ENCODE results near the gene CACNA1G. TPM values are rescaled to one million over a fixed set of nuclear protein-coding genes. Genes with fewer than 3 reads are reported as not detected.

The CACNA1G gene
- total RNA-seq, 1 donor from 2014 or later, result not detected

DNA sequence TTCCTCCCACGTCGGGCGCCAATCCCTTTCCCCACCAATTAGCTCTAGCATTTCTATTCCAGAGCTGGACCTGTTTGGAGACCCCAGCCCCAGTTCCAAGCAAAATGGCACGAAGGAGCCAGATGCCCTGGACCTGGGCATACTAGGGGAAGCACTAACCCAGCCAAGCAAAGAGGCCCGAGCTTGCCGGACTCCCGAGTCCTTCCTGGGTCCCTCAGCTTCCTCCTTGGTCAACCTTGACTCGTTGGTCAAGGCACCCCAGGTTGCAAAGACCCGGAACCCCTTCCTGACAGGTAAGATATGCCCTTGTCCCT lies 19.2 kb upstream of the CACNA1G start:
- Histone ChIP-seq H3K4me3 (peak overlapping the region; percentile 63), H3K27me3 (no peaks in the 10 kb centered on the region), H3K36me3 (no peaks in the 10 kb centered on the region), H3K4me1 (peaks cover 21% of the 10 kb centered on the region), H3K27ac (peak overlapping the region; percentile 51), H3K9me3 (no peaks in the 10 kb centered on the region)
- intact Hi-C loops (cut with DNase I), result loop anchor here (10.0 kb wide), 2 partner anchors 143 to 303 kb away; no protein-coding TSS in a partner anchor
- DNase-seq (no peak), ATAC-seq (no peak)
- TF ChIP-seq, protein P1, sequence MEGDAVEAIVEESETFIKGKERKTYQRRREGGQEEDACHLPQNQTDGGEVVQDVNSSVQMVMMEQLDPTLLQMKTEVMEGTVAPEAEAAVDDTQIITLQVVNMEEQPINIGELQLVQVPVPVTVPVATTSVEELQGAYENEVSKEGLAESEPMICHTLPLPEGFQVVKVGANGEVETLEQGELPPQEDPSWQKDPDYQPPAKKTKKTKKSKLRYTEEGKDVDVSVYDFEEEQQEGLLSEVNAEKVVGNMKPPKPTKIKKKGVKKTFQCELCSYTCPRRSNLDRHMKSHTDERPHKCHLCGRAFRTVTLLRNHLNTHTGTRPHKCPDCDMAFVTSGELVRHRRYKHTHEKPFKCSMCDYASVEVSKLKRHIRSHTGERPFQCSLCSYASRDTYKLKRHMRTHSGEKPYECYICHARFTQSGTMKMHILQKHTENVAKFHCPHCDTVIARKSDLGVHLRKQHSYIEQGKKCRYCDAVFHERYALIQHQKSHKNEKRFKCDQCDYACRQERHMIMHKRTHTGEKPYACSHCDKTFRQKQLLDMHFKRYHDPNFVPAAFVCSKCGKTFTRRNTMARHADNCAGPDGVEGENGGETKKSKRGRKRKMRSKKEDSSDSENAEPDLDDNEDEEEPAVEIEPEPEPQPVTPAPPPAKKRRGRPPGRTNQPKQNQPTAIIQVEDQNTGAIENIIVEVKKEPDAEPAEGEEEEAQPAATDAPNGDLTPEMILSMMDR (IDR thresholded peaks at IDR 0.05), result no peak

DNA sequence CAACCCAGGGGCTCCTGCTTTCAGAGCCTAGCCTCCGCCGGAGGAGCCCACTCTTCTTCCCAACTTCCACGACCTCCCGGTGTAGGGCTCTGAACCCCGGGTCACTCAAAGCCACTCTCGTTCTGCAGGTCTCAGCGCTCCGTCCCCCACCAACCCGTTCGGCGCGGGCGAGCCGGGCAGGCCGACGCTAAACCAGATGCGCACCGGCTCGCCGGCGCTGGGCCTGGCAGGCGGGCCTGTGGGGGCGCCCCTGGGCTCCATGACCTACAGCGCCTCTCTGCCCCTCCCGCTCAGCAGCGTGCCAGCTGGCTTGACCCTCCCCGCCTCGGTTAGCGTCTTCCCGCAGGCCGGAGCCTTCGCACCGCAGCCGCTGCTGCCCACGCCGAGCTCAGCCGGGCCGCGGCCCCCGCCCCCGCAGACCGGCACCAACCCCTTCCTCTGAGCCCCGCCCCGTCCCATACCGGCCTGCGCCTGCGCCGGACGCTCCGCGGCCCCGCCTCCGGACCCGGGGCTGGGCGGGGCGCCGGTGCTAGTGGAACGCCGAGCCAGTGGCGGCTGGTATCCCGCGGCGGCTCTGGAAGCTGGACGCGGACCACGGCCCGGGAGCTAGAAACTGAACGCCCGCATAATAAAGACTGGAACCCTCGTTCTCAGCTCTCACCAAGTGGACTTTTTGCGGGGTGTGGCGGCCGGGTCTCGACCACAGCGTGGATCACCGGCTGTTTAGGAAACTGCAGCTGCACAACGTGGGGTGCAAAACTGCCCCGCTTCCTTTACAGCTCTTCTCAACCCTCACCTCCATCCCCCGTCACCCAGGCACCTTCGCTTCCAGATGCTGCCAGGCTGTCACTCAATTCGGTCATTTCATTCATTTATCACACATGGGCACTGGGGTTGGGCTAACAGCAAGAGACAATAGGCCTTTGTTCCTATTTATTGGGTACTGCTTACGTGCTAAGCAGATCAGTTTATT lies 18.5 kb upstream of the CACNA1G start:
- DNase-seq, result peak; percentile 94
- intact Hi-C loops (cut with DNase I), result loop anchor here (10.0 kb wide), 2 partner anchors 143 to 303 kb away; no protein-coding TSS in a partner anchor
- Histone ChIP-seq H3K27me3 (no peaks in the 10 kb centered on the region), H3K4me3 (peak overlapping the region; percentile 63), H3K9me3 (no peaks in the 10 kb centered on the region), H3K27ac (peak overlapping the region; percentile 51), H3K36me3 (no peaks in the 10 kb centered on the region), H3K4me1 (peaks cover 21% of the 10 kb centered on the region)
- TF ChIP-seq, protein P1 (IDR thresholded peaks at IDR 0.05), result peak; percentile 36
- peak; percentile 91 for ATAC-seq

DNA sequence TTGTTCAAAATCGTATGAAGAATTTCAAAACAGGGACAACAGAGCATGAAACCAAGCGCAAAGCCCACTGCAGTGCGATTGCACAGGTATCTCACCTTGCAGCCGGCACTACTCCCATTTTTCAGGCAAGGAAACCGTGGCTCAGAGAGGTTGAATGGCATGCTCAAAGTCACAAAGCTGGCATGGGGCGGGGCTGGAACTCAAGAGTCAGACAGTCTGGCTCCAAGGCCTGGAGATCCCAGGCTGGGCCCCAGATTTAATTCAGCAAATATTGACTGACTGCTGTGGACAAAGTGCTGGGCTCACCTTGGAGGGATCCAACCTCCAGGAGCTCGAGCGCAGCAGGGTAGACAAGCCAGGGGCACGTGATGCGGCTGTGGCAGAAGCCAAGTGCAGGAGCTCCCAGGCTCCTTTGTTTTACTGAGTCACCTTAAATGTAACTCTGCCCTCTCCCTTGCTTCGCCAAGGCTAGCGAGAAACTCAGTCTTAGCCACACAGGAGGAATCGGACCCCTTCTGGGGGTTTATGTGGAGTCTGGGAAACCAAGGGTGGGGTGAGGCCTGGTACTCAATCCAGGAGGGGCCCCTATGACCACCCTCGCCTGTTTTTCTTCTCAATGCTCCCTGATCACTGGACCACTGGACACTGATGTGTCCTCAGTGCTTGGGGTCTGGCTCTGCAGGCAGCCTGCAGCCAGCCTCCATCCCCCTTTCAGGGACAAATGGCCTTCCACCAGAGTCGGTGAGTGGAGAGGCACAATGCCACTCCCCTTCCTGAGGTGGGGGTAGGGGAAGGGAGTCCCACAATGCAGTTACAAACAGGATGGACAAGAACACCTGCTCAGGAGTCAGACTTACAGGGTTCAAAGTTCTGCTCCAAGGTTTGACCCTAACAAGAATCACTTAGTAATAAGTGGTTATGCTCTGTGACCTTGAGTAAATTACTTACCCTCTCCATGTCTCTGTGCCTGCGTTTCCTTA lies 17.4 kb upstream of the CACNA1G start:
- ATAC-seq, result peak; percentile 39
- Histone ChIP-seq H3K27ac (peak overlapping the region; percentile 30), H3K4me1 (peaks cover 21% of the 10 kb centered on the region), H3K4me3 (peak overlapping the region; percentile 63), H3K9me3 (no peaks in the 10 kb centered on the region), H3K36me3 (no peaks in the 10 kb centered on the region), H3K27me3 (no peaks in the 10 kb centered on the region)
- intact Hi-C loops (cut with DNase I), result loop anchor here (10.0 kb wide), 2 partner anchors 142 to 302 kb away; no protein-coding TSS in a partner anchor
- peak; percentile 85 for DNase-seq
- TF ChIP-seq, protein P1 (IDR thresholded peaks at IDR 0.05), result no peak

DNA sequence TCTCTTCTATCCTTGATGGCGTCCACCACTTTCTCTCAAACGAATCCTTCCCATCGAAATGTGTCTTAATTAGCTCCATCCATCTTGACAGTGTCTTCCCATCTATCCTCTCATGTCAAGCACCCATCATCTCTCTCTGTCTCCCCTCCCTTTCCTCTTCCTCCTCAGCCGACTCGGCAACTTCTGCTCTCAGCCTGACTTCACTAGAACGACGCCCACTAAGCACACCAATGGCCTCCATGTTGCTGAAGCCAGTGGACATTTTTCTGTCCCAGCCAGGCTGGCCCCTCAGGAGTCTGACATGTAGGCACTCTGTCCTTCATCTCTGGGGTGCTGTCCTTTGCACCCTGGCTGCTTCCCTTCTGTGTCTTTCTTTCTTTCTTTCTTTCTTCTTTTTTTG lies 16.0 kb upstream of the CACNA1G start:
- DNase-seq, result no peak
- Histone ChIP-seq H3K27ac (no peak overlapping the region), H3K4me3 (no peak overlapping the region), H3K27me3 (no peaks in the 10 kb centered on the region), H3K4me1 (peaks cover 21% of the 10 kb centered on the region), H3K36me3 (no peaks in the 10 kb centered on the region), H3K9me3 (no peaks in the 10 kb centered on the region)
- ATAC-seq, result no peak
- TF ChIP-seq, protein P1 (IDR thresholded peaks at IDR 0.05), result no peak
- intact Hi-C loops (cut with DNase I), result loop anchor here (10.0 kb wide), 2 partner anchors 140 to 300 kb away; no protein-coding TSS in a partner anchor

DNA sequence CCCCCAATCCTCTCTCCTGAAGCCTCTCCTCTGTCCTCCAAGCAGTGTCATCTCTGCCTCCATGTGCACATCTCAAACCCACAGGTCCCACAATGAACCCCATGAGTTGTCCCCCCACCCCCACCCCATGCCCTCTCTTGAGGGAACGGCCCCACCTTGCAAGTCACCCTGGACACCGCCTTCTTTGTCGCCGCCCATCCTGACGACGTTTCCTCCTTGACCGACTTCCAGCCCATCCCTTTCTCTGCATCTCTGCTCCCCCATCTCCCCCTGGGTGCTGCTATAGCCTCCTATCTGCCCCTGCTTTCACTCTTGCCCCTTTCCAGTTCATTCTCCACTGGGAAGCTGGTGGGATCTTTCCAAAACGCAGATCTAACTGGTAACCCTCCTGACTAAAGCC lies 15.2 kb upstream of the CACNA1G start:
- H3K27me3 ChIP-seq, result no peaks in the 10 kb centered on the region
- no peaks in the 10 kb centered on the region for H3K36me3 ChIP-seq
- intact Hi-C loops (cut with DNase I), result loop anchor here (10.0 kb wide), 2 partner anchors 139 to 299 kb away; no protein-coding TSS in a partner anchor
- H3K9me3 ChIP-seq, result no peaks in the 10 kb centered on the region
- H3K4me3 ChIP-seq, result no peak overlapping the region
- no peak overlapping the region for H3K27ac ChIP-seq
- TF ChIP-seq, protein P1 (IDR thresholded peaks at IDR 0.05), result no peak
- DNase-seq (no peak), ATAC-seq (no peak)
- H3K4me1 ChIP-seq, result peaks cover 21% of the 10 kb centered on the region

Data from upper lobe of right lung (tissue), 1 donor.